HCT116 (cell line): ENCODE results near the gene BCR.

Source experiments
- EGR1 ChIP-seq: IDR thresholded peaks from 2 replicates; pipeline ENCODE4 v1.6.1; 2012; ENCODE audit warnings: low read depth
- EZH2 ChIP-seq: fragments of 200-600 bp; sonication (generic); IDR thresholded peaks from 2 replicates; pipeline ENCODE4 v1.6.1; 2017; ENCODE audit warnings: antibody characterized with exemption, mixed run types
- EZH2phosphoT487 ChIP-seq: fragments of 200-600 bp; IDR thresholded peaks from 2 replicates; pipeline ENCODE4 v1.6.1; 2018; ENCODE audit warnings: antibody characterized with exemption, borderline replicate concordance
- POLR2A ChIP-seq: IDR thresholded peaks from 2 replicates; pipeline ENCODE4 v1.7.0; 2011; ENCODE audit warnings: borderline replicate concordance; ENCODE audit not compliant: insufficient read depth, insufficient read length; ENCODE audit errors: extremely low read depth
- POLR2AphosphoS5 ChIP-seq: IDR thresholded peaks from 2 replicates; pipeline ENCODE4 v1.6.1; 2011; ENCODE audit warnings: mild to moderate bottlenecking, low read depth, low read length, moderate library complexity
- RAD21 ChIP-seq: IDR thresholded peaks from 2 replicates; pipeline ENCODE4 v1.6.1; 2012; ENCODE audit warnings: low read depth, mild to moderate bottlenecking
- REST ChIP-seq: IDR thresholded peaks from 2 replicates; pipeline ENCODE4 v1.6.1; 2012; ENCODE audit warnings: low read depth
- SP1 ChIP-seq: IDR thresholded peaks from 2 replicates; pipeline ENCODE4 v1.6.1; 2012; ENCODE audit warnings: low read depth
- TCF7L2 ChIP-seq: IDR thresholded peaks from 2 replicates; pipeline ENCODE4 v1.7.0; 2011; ENCODE audit warnings: borderline replicate concordance, inconsistent platforms; ENCODE audit not compliant: insufficient read depth, insufficient read length; ENCODE audit errors: extremely low read depth
- ZBTB33 ChIP-seq: IDR thresholded peaks from 2 replicates; pipeline ENCODE4 v1.6.1; 2011; ENCODE audit warnings: mild to moderate bottlenecking, low read length, moderate library complexity; ENCODE audit not compliant: insufficient replicate concordance; ENCODE audit errors: extremely low read depth
- ZFX ChIP-seq: fragments of 450-650 bp; IDR thresholded peaks from 2 replicates; pipeline ENCODE4 v1.6.1; 2017
- TF ChIP-seq, protein P1 (sequence below), 3 experiments: fragments of 200-600 bp in 1 of 3; sonication (generic) in 1 of 3; IDR thresholded peaks in 2 of 3; conservative IDR thresholded peaks in 1 of 3; 2 replicates each; pipeline ENCODE4 v1.5.1; 2012 to 2017; ENCODE audit warnings: low read depth in 2 of 3, low read length in 2 of 3, antibody characterized with exemption in 1 of 3, borderline replicate concordance in 1 of 3, control low read depth in 1 of 3, mild to moderate bottlenecking in 1 of 3, mixed read lengths in 1 of 3, mixed run types in 1 of 3, moderate library complexity in 1 of 3; ENCODE audit not compliant: insufficient read depth in 1 of 3
- TF ChIP-seq, protein P2 (sequence below): IDR thresholded peaks from 2 replicates; pipeline ENCODE4 v1.6.1; 2012
- TF ChIP-seq, protein P3 (sequence below): IDR thresholded peaks from 2 replicates; pipeline ENCODE4 v1.6.1; 2012

GRCh38 chr22:23259916-23260644 lies 79.8 kb downstream of the BCR start:
- TF ChIP-seq POLR2A (no peak), RAD21 (no peak), EZH2phosphoT487 (no peak), EGR1 (no peak), EZH2 (no peak), SP1 (no peak), POLR2AphosphoS5 (no peak), REST (no peak), TCF7L2 (no peak), ZBTB33 (no peak), ZFX (no peak)
- TF ChIP-seq, protein P1, sequence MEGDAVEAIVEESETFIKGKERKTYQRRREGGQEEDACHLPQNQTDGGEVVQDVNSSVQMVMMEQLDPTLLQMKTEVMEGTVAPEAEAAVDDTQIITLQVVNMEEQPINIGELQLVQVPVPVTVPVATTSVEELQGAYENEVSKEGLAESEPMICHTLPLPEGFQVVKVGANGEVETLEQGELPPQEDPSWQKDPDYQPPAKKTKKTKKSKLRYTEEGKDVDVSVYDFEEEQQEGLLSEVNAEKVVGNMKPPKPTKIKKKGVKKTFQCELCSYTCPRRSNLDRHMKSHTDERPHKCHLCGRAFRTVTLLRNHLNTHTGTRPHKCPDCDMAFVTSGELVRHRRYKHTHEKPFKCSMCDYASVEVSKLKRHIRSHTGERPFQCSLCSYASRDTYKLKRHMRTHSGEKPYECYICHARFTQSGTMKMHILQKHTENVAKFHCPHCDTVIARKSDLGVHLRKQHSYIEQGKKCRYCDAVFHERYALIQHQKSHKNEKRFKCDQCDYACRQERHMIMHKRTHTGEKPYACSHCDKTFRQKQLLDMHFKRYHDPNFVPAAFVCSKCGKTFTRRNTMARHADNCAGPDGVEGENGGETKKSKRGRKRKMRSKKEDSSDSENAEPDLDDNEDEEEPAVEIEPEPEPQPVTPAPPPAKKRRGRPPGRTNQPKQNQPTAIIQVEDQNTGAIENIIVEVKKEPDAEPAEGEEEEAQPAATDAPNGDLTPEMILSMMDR (IDR thresholded peaks at IDR 0.05 in 2 of 3, conservative IDR thresholded peaks at IDR 0.05 in 1 of 3; ENCODE audit: borderline replicate concordance in 1 of 3, insufficient read depth in 1 of 3, low read depth in 2 of 3, low read length in 2 of 3), result no peak
- TF ChIP-seq, protein P2, sequence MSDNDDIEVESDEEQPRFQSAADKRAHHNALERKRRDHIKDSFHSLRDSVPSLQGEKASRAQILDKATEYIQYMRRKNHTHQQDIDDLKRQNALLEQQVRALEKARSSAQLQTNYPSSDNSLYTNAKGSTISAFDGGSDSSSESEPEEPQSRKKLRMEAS, result no peak
- TF ChIP-seq, protein P3, sequence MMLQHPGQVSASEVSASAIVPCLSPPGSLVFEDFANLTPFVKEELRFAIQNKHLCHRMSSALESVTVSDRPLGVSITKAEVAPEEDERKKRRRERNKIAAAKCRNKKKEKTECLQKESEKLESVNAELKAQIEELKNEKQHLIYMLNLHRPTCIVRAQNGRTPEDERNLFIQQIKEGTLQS, result no peak
